Breast epithelium (tissue), 4 donors: ENCODE measurements around the gene FAH. TPM values are rescaled to one million over a fixed set of nuclear protein-coding genes. Genes with fewer than 3 reads are reported as not detected.

Source experiments
- DNase-seq, 2 donors: peaks; one replicate each; pipeline ENCODE4 v3.0.0-alpha.2; 2019; ENCODE audit warnings: low spot score in 2 of 2
- H3K27ac ChIP-seq, 2 donors: fragments of 200-600 bp; sonication (generic) in 1 of 2; one replicate each; pipeline ENCODE4 v1.5.1; 2016 to 2019; ENCODE audit warnings: mild to moderate bottlenecking in 1 of 2
- H3K27me3 ChIP-seq, 2 donors: fragments of 200-600 bp; sonication (generic) in 1 of 2; one replicate each; pipeline versions ENCODE4 v1.5.1 to v1.6.0; 2017 to 2019; ENCODE audit warnings: control low read depth in 1 of 2, mild to moderate bottlenecking in 1 of 2
- H3K36me3 ChIP-seq: fragments of 200-600 bp; one replicate; pipeline ENCODE4 v1.5.1; 2019
- H3K4me1 ChIP-seq, 2 donors: fragments of 200-600 bp; sonication (generic); one replicate each; pipeline ENCODE4 v1.5.1; 2016 to 2019; ENCODE audit warnings: control low read depth in 1 of 2
- H3K4me3 ChIP-seq, 3 donors: fragments of 200-600 bp; sonication (generic); 1 replicate in 2 of 3; 2 replicates in 1 of 3; pipeline ENCODE4 v1.5.1; 2016 to 2019; ENCODE audit warnings: mild to moderate bottlenecking in 3 of 3, moderate library complexity in 2 of 3
- H3K9me3 ChIP-seq, 2 donors: fragments of 200-600 bp; sonication (generic) in 1 of 2; one replicate each; pipeline ENCODE4 v1.5.1; 2016 to 2019; ENCODE audit warnings: control low read depth in 1 of 2
- CTCF ChIP-seq, 3 donors: fragments of 450-650 bp; IDR thresholded peaks; one replicate each; pipeline ENCODE4 v1.5.1; 2016 to 2017; ENCODE audit warnings: antibody characterized with exemption in 3 of 3, mild to moderate bottlenecking in 3 of 3, moderate library complexity in 3 of 3
- POLR2A ChIP-seq: fragments of 450-650 bp; IDR thresholded peaks from one replicate; pipeline ENCODE4 v1.6.1; 2016; ENCODE audit warnings: antibody characterized with exemption, mild to moderate bottlenecking, moderate library complexity
- POLR2AphosphoS5 ChIP-seq, 3 donors: sonication (generic); formaldehyde crosslinking; IDR thresholded peaks; one replicate each; pipeline ENCODE4 v1.6.1; 2017; ENCODE audit warnings: antibody characterized with exemption in 3 of 3
- intact Hi-C: fragments of 100-400 bp; cut with DNase I; formaldehyde crosslinking; loops from one replicate; pipeline ENCODE4 v1.15.1; 2023; ENCODE audit warnings: low total_unique reads
- total RNA-seq, 3 donors: library from RNA; depleted of rRNA; stranded (reverse); fragments of >200 nt; gene quantifications; one replicate each; pipeline ENCODE4 v1.1.0, GENCODE V29; 2016

FAH gene
- total RNA-seq, 3 donors from 2014 or later, result 48.8 to 164 (median 50.9) TPM

- Histone ChIP-seq H3K9me3 (no peaks in the 10 kb centered on the region), H3K27me3 (no peaks in the 10 kb centered on the region), H3K36me3 (no peaks in the 10 kb centered on the region), H3K27ac (no peak overlapping the region), H3K4me1 (no peaks in the 10 kb centered on the region), H3K4me3 (no peak overlapping the region)
- intact Hi-C loops, result no loop called here
- no peak for DNase-seq
- TF ChIP-seq POLR2AphosphoS5 (IDR thresholded peaks at IDR 0.05) (no peak), CTCF (IDR thresholded peaks at IDR 0.05) (no peak), POLR2A (no peak)
These were observed 50.6 kb downstream of the FAH start for GRCh38 chr15:80203361-80203885.

GRCh38 chr15:80204231-80204630 is 51.4 kb downstream of the FAH start:
- Histone ChIP-seq H3K27me3 (no peaks in the 10 kb centered on the region), H3K4me1 (no peaks in the 10 kb centered on the region), H3K27ac (no peak overlapping the region), H3K4me3 (no peak overlapping the region), H3K36me3 (no peaks in the 10 kb centered on the region), H3K9me3 (no peaks in the 10 kb centered on the region)
- DNase-seq, result no peak
- intact Hi-C loops, result no loop called here
- TF ChIP-seq POLR2AphosphoS5 (IDR thresholded peaks at IDR 0.05) (no peak), CTCF (IDR thresholded peaks at IDR 0.05) (no peak), POLR2A (no peak)

GRCh38 chr15:80207887-80208286 is 55.1 kb downstream of the FAH start:
- TF ChIP-seq CTCF (IDR thresholded peaks at IDR 0.05), result no peak
- no peak for TF ChIP-seq POLR2A
- no peak for TF ChIP-seq POLR2AphosphoS5 (IDR thresholded peaks at IDR 0.05)
- H3K36me3 ChIP-seq, result no peaks in the 10 kb centered on the region
- no peaks in the 10 kb centered on the region for H3K4me1 ChIP-seq
- H3K4me3 ChIP-seq, result no peak overlapping the region
- intact Hi-C loops, result no loop called here
- DNase-seq, result no peak
- no peaks in the 10 kb centered on the region for H3K9me3 ChIP-seq
- H3K27me3 ChIP-seq, result no peaks in the 10 kb centered on the region
- H3K27ac ChIP-seq, result no peak overlapping the region

GRCh38 chr15:80208758-80209734 is 56.2 kb downstream of the FAH start:
- Histone ChIP-seq H3K36me3 (no peaks in the 10 kb centered on the region), H3K4me3 (no peak overlapping the region), H3K27me3 (no peaks in the 10 kb centered on the region), H3K9me3 (no peaks in the 10 kb centered on the region), H3K27ac (no peak overlapping the region), H3K4me1 (no peaks in the 10 kb centered on the region)
- TF ChIP-seq CTCF (IDR thresholded peaks at IDR 0.05) (no peak), POLR2AphosphoS5 (IDR thresholded peaks at IDR 0.05) (no peak), POLR2A (no peak)
- intact Hi-C loops, result no loop called here
- DNase-seq, result no peak
